GM10266 (cell line): ENCODE measurements around the gene ERCC8.
A peak's percentile ranks its signal among the peaks of the same experiment; 100 is the strongest.
"Not testable (repeated sequence)": the region's sequence is repeated elsewhere in the genome, so short reads cannot be mapped to it uniquely, and the experiment has no call there.

Experiments used
- DNase-seq: peaks from one replicate; pipeline ENCODE4 v3.0.0; 2012; ENCODE audit errors: extremely low spot score
- TF ChIP-seq, protein P1 (sequence below): IDR thresholded peaks from 2 replicates; pipeline ENCODE4 v1.5.1; 2012; ENCODE audit warnings: mild to moderate bottlenecking, low read depth; ENCODE audit not compliant: control insufficient read depth, insufficient read depth; ENCODE audit errors: missing control alignments

The ERCC8 gene, protein sequence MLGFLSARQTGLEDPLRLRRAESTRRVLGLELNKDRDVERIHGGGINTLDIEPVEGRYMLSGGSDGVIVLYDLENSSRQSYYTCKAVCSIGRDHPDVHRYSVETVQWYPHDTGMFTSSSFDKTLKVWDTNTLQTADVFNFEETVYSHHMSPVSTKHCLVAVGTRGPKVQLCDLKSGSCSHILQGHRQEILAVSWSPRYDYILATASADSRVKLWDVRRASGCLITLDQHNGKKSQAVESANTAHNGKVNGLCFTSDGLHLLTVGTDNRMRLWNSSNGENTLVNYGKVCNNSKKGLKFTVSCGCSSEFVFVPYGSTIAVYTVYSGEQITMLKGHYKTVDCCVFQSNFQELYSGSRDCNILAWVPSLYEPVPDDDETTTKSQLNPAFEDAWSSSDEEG

DNA sequence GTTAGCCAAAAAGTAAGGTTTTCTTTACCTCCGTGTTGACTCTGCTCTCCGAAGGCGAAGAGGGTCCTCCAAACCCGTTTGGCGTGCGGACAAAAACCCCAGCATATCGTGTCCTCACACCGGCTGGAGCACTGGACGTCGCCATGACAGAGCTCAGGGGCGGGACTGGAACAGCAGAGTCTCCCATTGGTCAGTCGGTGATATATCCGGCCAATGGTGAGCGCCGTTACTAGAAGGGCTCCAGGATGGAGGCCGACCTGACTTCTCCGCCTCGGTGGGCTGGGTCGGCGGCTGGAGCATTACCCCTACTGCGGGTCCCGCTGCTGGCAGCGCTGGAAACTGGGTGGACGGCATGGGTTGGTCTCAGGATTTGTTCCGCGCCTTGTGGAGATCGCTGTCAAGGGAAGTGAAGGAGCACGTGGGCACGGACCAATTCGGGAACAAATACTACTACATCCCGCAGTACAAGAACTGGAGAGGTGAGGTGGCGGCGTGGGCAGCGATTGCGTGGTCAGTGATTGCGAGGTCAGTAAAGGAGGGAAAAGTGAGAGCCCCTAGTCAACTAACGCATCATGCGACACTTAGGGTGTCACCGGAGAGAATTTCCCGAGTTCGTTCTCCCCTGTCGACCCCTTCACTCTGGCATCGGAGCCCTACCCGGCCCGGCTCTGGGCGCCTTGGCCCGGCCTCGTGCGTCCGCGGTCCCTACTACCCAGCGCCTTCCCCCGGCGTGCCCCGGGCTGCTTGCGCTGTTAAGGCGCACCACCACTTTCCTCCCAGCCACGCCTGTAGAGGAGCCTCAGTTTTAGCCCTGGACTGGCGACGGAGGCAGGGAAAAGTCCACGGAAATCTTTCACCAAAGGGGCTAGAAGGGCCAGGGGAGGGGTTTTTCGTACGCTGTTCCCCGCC, at the start of gene ERCC8, which contains the start of gene NDUFAF2:
Gene ERCC8 (minus strand): TSS at position 167 of the 909 bp plus-strand sequence. CDS start 62 bp downstream, at position 105.
Gene NDUFAF2 (plus strand): TSS at position 302 of the 909 bp plus-strand sequence. CDS start 51 bp downstream, at position 353.
- peak; percentile 93 for DNase-seq
- TF ChIP-seq, protein P1, sequence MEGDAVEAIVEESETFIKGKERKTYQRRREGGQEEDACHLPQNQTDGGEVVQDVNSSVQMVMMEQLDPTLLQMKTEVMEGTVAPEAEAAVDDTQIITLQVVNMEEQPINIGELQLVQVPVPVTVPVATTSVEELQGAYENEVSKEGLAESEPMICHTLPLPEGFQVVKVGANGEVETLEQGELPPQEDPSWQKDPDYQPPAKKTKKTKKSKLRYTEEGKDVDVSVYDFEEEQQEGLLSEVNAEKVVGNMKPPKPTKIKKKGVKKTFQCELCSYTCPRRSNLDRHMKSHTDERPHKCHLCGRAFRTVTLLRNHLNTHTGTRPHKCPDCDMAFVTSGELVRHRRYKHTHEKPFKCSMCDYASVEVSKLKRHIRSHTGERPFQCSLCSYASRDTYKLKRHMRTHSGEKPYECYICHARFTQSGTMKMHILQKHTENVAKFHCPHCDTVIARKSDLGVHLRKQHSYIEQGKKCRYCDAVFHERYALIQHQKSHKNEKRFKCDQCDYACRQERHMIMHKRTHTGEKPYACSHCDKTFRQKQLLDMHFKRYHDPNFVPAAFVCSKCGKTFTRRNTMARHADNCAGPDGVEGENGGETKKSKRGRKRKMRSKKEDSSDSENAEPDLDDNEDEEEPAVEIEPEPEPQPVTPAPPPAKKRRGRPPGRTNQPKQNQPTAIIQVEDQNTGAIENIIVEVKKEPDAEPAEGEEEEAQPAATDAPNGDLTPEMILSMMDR, result no peak

DNA sequence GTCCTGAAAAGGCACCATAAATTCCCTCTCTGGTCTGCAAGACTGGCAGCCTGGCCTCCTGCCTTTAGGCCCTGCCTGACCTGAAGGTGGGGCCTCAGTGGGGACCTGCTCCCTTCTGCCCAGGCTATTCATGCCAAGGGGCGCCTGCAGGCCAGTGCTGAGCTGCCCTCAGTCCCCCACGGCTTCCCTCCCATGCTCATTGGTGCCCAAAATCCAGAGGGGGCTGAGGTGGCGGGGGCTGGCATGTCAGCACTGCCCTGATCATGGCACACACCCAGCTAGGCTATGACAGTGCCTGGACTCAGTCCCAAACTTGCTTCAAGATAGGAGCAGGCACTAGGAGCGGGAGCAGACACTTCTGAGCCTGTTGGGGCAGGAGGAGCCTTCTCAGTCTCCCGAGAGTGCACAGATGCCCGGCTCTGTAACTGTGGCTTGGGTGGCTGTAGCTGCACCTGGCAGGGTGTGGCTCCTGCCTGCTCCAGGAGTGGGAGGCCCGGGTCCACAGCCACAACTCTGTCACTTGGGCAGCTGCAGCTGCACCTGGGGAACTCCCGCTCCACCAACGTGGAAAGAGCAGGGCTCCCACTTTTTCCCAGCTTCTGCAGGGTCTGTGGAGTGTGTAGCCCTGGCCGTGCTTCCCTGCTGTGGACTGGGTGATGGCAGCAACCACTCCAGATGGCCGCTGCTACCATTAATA, 49.2 kb upstream of the ERCC8 start:
- DNase-seq, result no peak

DNA sequence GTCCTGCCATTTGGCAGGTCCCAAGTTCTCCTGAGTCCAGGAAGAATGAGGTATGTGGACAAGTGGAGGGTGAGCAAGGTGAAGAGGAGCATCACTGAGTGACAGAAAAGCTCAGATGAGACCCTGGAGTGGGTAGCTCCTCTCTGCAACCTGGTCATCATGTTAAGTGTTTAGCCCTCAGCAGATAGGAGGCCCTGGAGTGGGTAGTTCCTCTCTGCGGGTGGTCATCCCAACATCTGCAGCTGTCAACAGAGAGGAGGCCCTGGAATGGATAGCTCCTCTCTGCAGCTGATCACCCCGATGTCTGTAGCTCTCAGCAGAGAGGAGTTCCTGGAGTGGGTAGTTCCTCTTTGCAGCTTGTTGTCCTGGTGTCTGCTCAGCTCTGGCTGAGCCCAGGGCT, 48.6 kb upstream of the ERCC8 start:
- DNase-seq, result no peak
- TF ChIP-seq, protein P1, result no peak

More for the DNA sequence above, 49.2 kb upstream of the ERCC8 start:
- TF ChIP-seq, protein P1, result no peak

DNA sequence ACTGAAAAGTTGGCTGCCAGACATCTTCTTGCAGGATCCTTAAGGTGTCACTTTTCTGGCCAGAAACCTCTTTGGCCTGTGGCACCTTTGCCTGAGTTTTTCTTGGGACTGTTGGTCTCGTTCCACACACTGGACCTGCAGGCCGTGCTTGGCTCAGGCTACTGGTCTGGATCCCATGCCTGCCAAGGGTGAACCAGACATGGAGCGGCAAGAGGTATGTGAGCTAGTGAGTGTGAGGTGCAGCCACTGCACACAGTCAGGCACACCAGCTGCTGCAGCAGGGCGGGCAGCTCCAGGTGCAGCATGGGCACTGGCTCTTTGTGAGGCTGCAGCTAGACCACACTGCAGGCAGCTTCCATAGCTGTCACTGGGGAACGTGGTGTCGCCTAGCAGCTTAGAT, 48.0 kb upstream of the ERCC8 start:
- TF ChIP-seq, protein P1, result no peak
- DNase-seq, result no peak

DNA sequence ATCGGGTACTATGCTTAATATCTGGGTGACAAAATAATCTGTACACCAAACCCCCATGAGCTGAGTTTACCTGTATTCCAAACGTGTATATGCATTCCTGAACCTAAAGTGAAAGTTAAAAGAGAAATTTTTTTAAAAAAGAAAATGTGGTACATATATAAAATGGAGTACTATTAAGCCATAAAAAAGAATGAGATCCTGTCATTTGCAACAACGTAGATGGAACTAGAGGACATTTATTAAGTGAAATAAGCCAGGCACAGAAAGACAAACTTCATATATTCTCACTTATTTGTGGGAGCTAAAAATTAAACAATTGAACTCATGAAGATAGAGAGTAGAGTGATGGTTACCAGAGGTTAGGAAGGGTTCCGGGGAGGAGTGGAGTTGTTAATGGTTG, 44.9 kb upstream of the ERCC8 start:
- no peak for DNase-seq
- TF ChIP-seq, protein P1, result no peak

DNA sequence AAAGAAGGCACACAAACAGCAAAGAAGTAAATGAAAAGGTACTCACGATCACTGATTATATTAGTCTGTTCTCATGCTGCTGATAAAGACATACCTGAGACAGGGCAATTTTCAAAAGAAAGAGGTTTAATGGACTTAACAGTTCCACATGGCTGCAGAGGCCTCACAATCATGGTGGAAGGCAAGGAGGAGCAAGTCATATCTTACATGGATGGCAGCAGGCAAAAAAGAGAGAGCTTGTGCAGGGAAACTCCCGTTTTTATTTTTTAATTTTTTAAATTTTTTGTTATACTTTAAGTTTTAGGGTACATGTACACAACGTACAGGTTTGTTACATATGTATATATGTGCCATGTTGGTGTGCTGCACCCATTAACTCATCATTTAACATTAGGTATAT, 37.3 kb upstream of the ERCC8 start:
- DNase-seq, result not testable (repeated sequence)

DNA sequence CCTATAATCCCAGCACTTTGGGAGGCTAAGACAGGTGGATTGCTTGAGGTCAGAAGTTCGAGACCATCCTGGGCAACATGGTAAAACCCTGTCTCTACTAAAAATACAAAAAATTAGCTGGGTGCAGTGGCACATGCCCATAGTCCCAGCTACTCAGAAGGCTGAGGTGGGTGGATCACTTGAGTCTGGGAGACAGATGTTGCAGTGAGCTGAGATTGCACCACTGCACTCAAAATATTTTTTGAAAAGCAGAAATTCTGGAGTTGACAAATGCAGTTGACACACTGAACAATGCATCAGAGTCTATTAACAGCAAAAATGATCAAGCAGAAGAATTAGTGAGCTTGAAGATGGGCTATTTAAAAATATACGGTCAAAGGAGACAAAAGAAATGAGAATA, 35.6 kb upstream of the ERCC8 start:
- TF ChIP-seq, protein P1, result no peak
- DNase-seq, result no peak
